Common myeloid progenitor, CD34-positive (primary cell): ENCODE results near the gene ZFR.
A peak's percentile ranks its signal among the peaks of the same experiment; 100 is the strongest.

Source experiments
- CTCF ChIA-PET: fragments of 350-600 bp; sonication (Branson Sonifier 250); formaldehyde crosslinking; loops from one replicate; lab custom pipeline; 2021; ENCODE audit warnings: antibody characterized with exemption; lab: Charles Lee
- POLR2A ChIA-PET: fragments of 350-600 bp; sonication (Branson Sonifier 250); formaldehyde crosslinking; loops from one replicate; lab custom pipeline; 2021; ENCODE audit warnings: antibody characterized with exemption; lab: Charles Lee
- DNase-seq, 3 donors: peaks; one replicate each; pipeline versions ENCODE4 v3.0.0 to v3.0.0-alpha.2; 2013
- H3K27ac ChIP-seq, 2 experiments: 1 replicate in 1 of 2; 2 replicates in 1 of 2; pipeline ENCODE4 v1.7.0; 2013; ENCODE audit warnings: inconsistent platforms in 2 of 2, low read length in 2 of 2, mild to moderate bottlenecking in 2 of 2, low read depth in 1 of 2, moderate library complexity in 1 of 2; ENCODE audit not compliant: severe bottlenecking in 2 of 2, insufficient read depth in 1 of 2, poor library complexity in 1 of 2
- H3K27me3 ChIP-seq, 5 experiments: replicated peaks in 2 of 5; 1 replicate in 3 of 5; 2 replicates in 2 of 5; pipeline versions ENCODE4 v1.6.1 to v1.7.0; 2013; ENCODE audit warnings: low read length in 4 of 5, mild to moderate bottlenecking in 2 of 5, moderate library complexity in 2 of 5, inconsistent platforms in 1 of 5; ENCODE audit not compliant: insufficient read depth in 5 of 5, control insufficient read depth in 4 of 5
- H3K36me3 ChIP-seq, 4 experiments: 1 replicate in 2 of 4; 2 replicates in 2 of 4; pipeline versions ENCODE4 v1.6.1 to v1.7.0; 2013; ENCODE audit warnings: low read length in 3 of 4, control low read depth in 1 of 4, mild to moderate bottlenecking in 1 of 4; ENCODE audit not compliant: control insufficient read depth in 4 of 4, insufficient read depth in 4 of 4
- H3K4me1 ChIP-seq, 4 experiments: 1 replicate in 3 of 4; 2 replicates in 1 of 4; pipeline versions ENCODE4 v1.6.1 to v1.7.1; 2013; ENCODE audit warnings: low read length in 3 of 4, mild to moderate bottlenecking in 3 of 4, control low read depth in 1 of 4, inconsistent platforms in 1 of 4, moderate library complexity in 1 of 4; ENCODE audit not compliant: control insufficient read depth in 4 of 4, insufficient read depth in 4 of 4; ENCODE audit errors: control extremely low read depth in 1 of 4
- H3K4me3 ChIP-seq, 7 experiments: 1 replicate in 4 of 7; 2 replicates in 3 of 7; pipeline versions ENCODE4 v1.5.1 to v1.7.0; 2013; ENCODE audit warnings: mild to moderate bottlenecking in 7 of 7, low read length in 6 of 7, moderate library complexity in 6 of 7, inconsistent platforms in 2 of 7, low read depth in 2 of 7, control low read depth in 1 of 7; ENCODE audit not compliant: insufficient read depth in 4 of 7, control insufficient read depth in 1 of 7; ENCODE audit errors: extremely low read depth in 1 of 7
- H3K9me3 ChIP-seq, 5 experiments: 1 replicate in 4 of 5; 2 replicates in 1 of 5; pipeline versions ENCODE4 v1.6.1 to v1.7.1; 2013; ENCODE audit warnings: low read length in 4 of 5, mild to moderate bottlenecking in 2 of 5, inconsistent platforms in 1 of 5, low read depth in 1 of 5, moderate library complexity in 1 of 5; ENCODE audit not compliant: control insufficient read depth in 4 of 5, insufficient read depth in 2 of 5; ENCODE audit errors: control extremely low read depth in 1 of 5
- WGBS: methylation state at CpG from one replicate; pipeline ENCODE4 v1.1.5; 2013; ENCODE audit not compliant: insufficient coverage; 5-methylcytosine and 5-hydroxymethylcytosine counted together

ZFR gene

GRCh38 chr5:32479096-32479495, 34.6 kb upstream of the ZFR start:
- Histone ChIP-seq H3K27ac (no peak overlapping the region), H3K27me3 (no peaks in the 10 kb centered on the region), H3K36me3 (no peaks in the 10 kb centered on the region), H3K4me3 (no peak overlapping the region), H3K4me1 (no peaks in the 10 kb centered on the region), H3K9me3 (no peaks in the 10 kb centered on the region)
- no peak for DNase-seq
- ChIA-PET POLR2A (no interaction called here), CTCF (interaction anchor here (1.0 to 2.4 kb wide), 3 partner anchors 10 to 114 kb away, joined by 3 to 11 read pairs (median 4); no protein-coding TSS in a partner anchor)
- 94% methylated on average over 4 of the region's 4 CpGs for WGBS

GRCh38 chr5:32476891-32477290, 32.4 kb upstream of the ZFR start:
- no peak for DNase-seq
- H3K4me1 ChIP-seq = no peaks in the 10 kb centered on the region
- H3K36me3 ChIP-seq = no peaks in the 10 kb centered on the region
- no peaks in the 10 kb centered on the region for H3K9me3 ChIP-seq
- no CpG with 5 or more reads among the region's 1 CpG for WGBS
- H3K4me3 ChIP-seq = no peak overlapping the region
- ChIA-PET CTCF (interaction anchor here (0.6 to 1.7 kb wide), 2 partner anchors 9 to 115 kb away, joined by 3 read pairs; no protein-coding TSS in a partner anchor), POLR2A (no interaction called here)
- H3K27me3 ChIP-seq = no peaks in the 10 kb centered on the region
- H3K27ac ChIP-seq = no peak overlapping the region

- ChIA-PET CTCF (interaction anchor here (0.8 to 2.4 kb wide), 3 partner anchors 14 to 107 kb away, joined by 3 to 15 read pairs (median 5); no protein-coding TSS in a partner anchor), POLR2A (interaction anchor here (0.6 kb wide), 1 partner anchor 28 kb away, joined by 4 read pairs; no protein-coding TSS in a partner anchor)
- 86% methylated on average over 5 of the region's 6 CpGs for WGBS
- Histone ChIP-seq H3K27me3 (no peaks in the 10 kb centered on the region), H3K4me3 (no peak overlapping the region), H3K9me3 (no peaks in the 10 kb centered on the region), H3K4me1 (no peaks in the 10 kb centered on the region), H3K36me3 (no peaks in the 10 kb centered on the region), H3K27ac (no peak overlapping the region)
- no peak for DNase-seq
Observed at GRCh38 chr5:32475334-32476097, 31.0 kb upstream of the ZFR start.

DNA sequence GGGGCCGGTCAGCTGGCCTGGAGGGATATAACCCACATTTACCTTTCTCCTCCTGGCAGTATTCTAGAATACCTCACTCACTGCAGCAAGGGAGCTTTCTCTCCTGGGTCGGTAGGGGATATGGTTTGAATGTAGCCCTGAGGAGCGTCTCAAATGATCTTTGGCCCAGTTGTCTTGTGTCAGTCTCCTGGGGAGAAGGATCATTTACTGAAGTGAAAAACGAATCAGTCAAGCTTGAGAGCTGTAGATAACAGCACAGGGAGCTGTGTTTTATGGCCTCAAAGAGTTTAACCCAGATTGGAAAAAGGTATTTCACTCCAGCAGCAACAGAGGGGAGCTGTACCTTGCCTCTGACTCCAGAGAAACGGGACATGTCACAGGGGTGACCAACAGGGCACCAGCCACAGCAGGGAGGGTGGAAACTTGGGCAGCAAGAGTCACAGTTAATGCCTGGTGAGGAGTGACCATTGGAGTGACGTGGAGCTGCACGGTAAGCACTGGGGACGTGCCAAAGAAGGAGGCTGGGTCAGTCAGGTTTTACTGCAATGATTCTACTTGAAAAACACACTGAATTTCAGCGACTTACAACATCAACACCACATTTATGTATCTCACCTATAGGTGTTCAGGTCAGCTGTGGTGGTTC, 29.8 kb upstream of the ZFR start:
- Histone ChIP-seq H3K27me3 (no peaks in the 10 kb centered on the region), H3K4me3 (no peak overlapping the region), H3K9me3 (no peaks in the 10 kb centered on the region), H3K4me1 (no peaks in the 10 kb centered on the region), H3K36me3 (no peaks in the 10 kb centered on the region), H3K27ac (no peak overlapping the region)
- CTCF ChIA-PET = interaction anchor here (0.6 to 2.4 kb wide), 4 partner anchors 9 to 109 kb away, joined by 3 to 15 read pairs (median 4); no protein-coding TSS in a partner anchor
- POLR2A ChIA-PET = no interaction called here
- WGBS = 95% methylated on average over 5 of the region's 9 CpGs
- no peak for DNase-seq

DNA sequence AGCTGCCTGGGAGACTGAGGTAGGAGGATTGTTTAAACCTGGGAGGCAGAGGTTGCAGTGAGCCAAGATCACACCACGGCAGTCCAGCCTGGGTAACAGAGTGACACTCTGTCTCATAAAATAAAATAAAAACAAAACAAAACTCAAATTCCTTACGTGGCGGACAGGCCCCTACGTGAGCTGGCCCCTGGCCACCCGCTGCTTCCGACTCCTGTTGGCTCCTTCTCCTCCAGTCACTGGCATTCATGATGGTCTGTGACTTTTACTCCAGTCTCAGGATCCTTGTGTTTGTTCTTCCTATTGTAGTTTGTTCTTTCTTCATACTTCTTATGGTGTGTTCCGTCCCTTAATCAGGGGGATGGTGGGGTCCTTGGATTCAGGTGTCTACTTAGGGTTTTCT, 28.5 kb upstream of the ZFR start:
- H3K9me3 ChIP-seq = no peaks in the 10 kb centered on the region
- H3K36me3 ChIP-seq = no peaks in the 10 kb centered on the region
- ChIA-PET POLR2A (no interaction called here), CTCF (interaction anchor here (1.8 kb wide), 1 partner anchor 16 kb away, joined by 5 read pairs; no protein-coding TSS in a partner anchor)
- no peak overlapping the region for H3K27ac ChIP-seq
- no peaks in the 10 kb centered on the region for H3K4me1 ChIP-seq
- no peak overlapping the region for H3K4me3 ChIP-seq
- peaks cover 0 to 2% (median 0%) of the 10 kb centered on the region in 5 experiments for H3K27me3 ChIP-seq
- WGBS = 100% methylated on average over 5 of the region's 7 CpGs
- no peak for DNase-seq

GRCh38 chr5:32471784-32472183, 27.2 kb upstream of the ZFR start:
- WGBS = 94% methylated on average over 2 of the region's 2 CpGs
- CTCF ChIA-PET = interaction anchor here (0.6 to 1.8 kb wide), 3 partner anchors 17 to 873 kb away, joined by 3 to 5 read pairs (median 3); no protein-coding TSS in a partner anchor
- POLR2A ChIA-PET = no interaction called here
- peaks cover 0 to 2% (median 0%) of the 10 kb centered on the region in 5 experiments for H3K27me3 ChIP-seq
- H3K4me1 ChIP-seq = no peaks in the 10 kb centered on the region
- no peak overlapping the region for H3K4me3 ChIP-seq
- peak in 2 of 3 donors; percentile 5 to 12 for DNase-seq
- no peaks in the 10 kb centered on the region for H3K9me3 ChIP-seq
- no peaks in the 10 kb centered on the region for H3K36me3 ChIP-seq
- H3K27ac ChIP-seq = no peak overlapping the region
